ENCODE data around the gene EPHA7.

- TF ChIP-seq POLR2AphosphoS5 (IDR thresholded peaks at IDR 0.05; ENCODE audit: low read depth) (no peak), CTCF (IDR thresholded peaks at IDR 0.05; ENCODE audit: insufficient read depth, low read length) (no peak), REST (IDR thresholded peaks at IDR 0.05; ENCODE audit: insufficient replicate concordance, low read depth) (no peak), SPI1 (IDR thresholded peaks at IDR 0.05; ENCODE audit: borderline replicate concordance, low read depth) (no peak), GABPA (IDR thresholded peaks at IDR 0.05; ENCODE audit: low read depth) (no peak)
Measured at GRCh38 chr6:93329301-93330000, 89.9 kb downstream of the EPHA7 start.

All from HL-60 (cell line).